IPS-15b (cell line): ENCODE measurements around the gene RBM25.
A peak's percentile ranks its signal among the peaks of the same experiment; 100 is the strongest.

Experiments used
- H3K27me3 ChIP-seq: one replicate; pipeline ENCODE4 v1.6.1; 2013; ENCODE audit warnings: low read length; ENCODE audit not compliant: control insufficient read depth, insufficient read depth
- H3K36me3 ChIP-seq: one replicate; pipeline ENCODE4 v1.6.1; 2013; ENCODE audit warnings: low read length; ENCODE audit not compliant: control insufficient read depth, insufficient read depth
- H3K4me1 ChIP-seq: one replicate; pipeline ENCODE4 v1.6.1; 2013; ENCODE audit warnings: mild to moderate bottlenecking, low read length; ENCODE audit not compliant: control insufficient read depth, insufficient read depth
- H3K4me3 ChIP-seq: one replicate; pipeline ENCODE4 v1.5.1; 2013; ENCODE audit warnings: low read depth, low read length
- H3K9ac ChIP-seq: one replicate; pipeline ENCODE4 v1.6.1; 2013; ENCODE audit warnings: low read depth, mild to moderate bottlenecking, low read length
- H3K9me3 ChIP-seq: one replicate; pipeline ENCODE4 v1.6.1; 2013; ENCODE audit warnings: mild to moderate bottlenecking, low read length; ENCODE audit not compliant: control insufficient read depth, insufficient read depth

Gene RBM25

GRCh38 chr14:73105727-73106126 is 47.4 kb downstream of the RBM25 start:
- Histone ChIP-seq H3K9ac (no peak overlapping the region), H3K9me3 (no peaks in the 10 kb centered on the region), H3K36me3 (peaks cover 28% of the 10 kb centered on the region), H3K27me3 (no peaks in the 10 kb centered on the region), H3K4me1 (no peaks in the 10 kb centered on the region), H3K4me3 (no peak overlapping the region)

GRCh38 chr14:73116079-73116665 is 57.8 kb downstream of the RBM25 start:
- no peaks in the 10 kb centered on the region for H3K27me3 ChIP-seq

GRCh38 chr14:73124180-73124894 is 66.0 kb downstream of the RBM25 start:
- no peaks in the 10 kb centered on the region for H3K27me3 ChIP-seq
- no peaks in the 10 kb centered on the region for H3K9me3 ChIP-seq
- peaks cover 5% of the 10 kb centered on the region for H3K36me3 ChIP-seq
- H3K4me1 ChIP-seq, result peaks cover 32% of the 10 kb centered on the region
- no peak overlapping the region for H3K4me3 ChIP-seq
- H3K9ac ChIP-seq, result no peak overlapping the region

More at GRCh38 chr14:73116079-73116665, 57.8 kb downstream of the RBM25 start:
- Histone ChIP-seq H3K4me3 (no peak overlapping the region), H3K9me3 (no peaks in the 10 kb centered on the region), H3K36me3 (peaks cover 25% of the 10 kb centered on the region), H3K9ac (no peak overlapping the region), H3K4me1 (no peaks in the 10 kb centered on the region)

GRCh38 chr14:73125169-73125588 is 66.8 kb downstream of the RBM25 start:
- no peaks in the 10 kb centered on the region for H3K27me3 ChIP-seq
- H3K9ac ChIP-seq, result no peak overlapping the region
- peak overlapping the region; percentile 1 for H3K4me3 ChIP-seq
- H3K4me1 ChIP-seq, result peaks cover 32% of the 10 kb centered on the region
- H3K36me3 ChIP-seq, result peaks cover 5% of the 10 kb centered on the region
- no peaks in the 10 kb centered on the region for H3K9me3 ChIP-seq

GRCh38 chr14:73125746-73126145 is 67.4 kb downstream of the RBM25 start:
- no peaks in the 10 kb centered on the region for H3K27me3 ChIP-seq
- no peak overlapping the region for H3K4me3 ChIP-seq
- H3K4me1 ChIP-seq, result peaks cover 32% of the 10 kb centered on the region
- H3K36me3 ChIP-seq, result no peaks in the 10 kb centered on the region
- no peak overlapping the region for H3K9ac ChIP-seq
- H3K9me3 ChIP-seq, result no peaks in the 10 kb centered on the region

- no peaks in the 10 kb centered on the region for H3K4me1 ChIP-seq
- no peaks in the 10 kb centered on the region for H3K9me3 ChIP-seq
- H3K27me3 ChIP-seq, result no peaks in the 10 kb centered on the region
- no peak overlapping the region for H3K4me3 ChIP-seq
- H3K9ac ChIP-seq, result no peak overlapping the region
- H3K36me3 ChIP-seq, result no peaks in the 10 kb centered on the region
Observed at GRCh38 chr14:73133795-73134194, 75.5 kb downstream of the RBM25 start.

GRCh38 chr14:73136085-73136386 is 77.7 kb downstream of the RBM25 start:
- Histone ChIP-seq H3K4me1 (no peaks in the 10 kb centered on the region), H3K9ac (no peak overlapping the region), H3K27me3 (no peaks in the 10 kb centered on the region), H3K36me3 (no peaks in the 10 kb centered on the region), H3K4me3 (peak overlapping the region; percentile 80), H3K9me3 (no peaks in the 10 kb centered on the region)

GRCh38 chr14:73136387-73137225 is 78.3 kb downstream of the RBM25 start, which contains the start of gene PSEN1:
Gene PSEN1 (plus strand): TSS chr14:73136507. CDS start chr14:73148020, 11,513 bp downstream.
- Histone ChIP-seq H3K4me3 (peak within 1 kb of the TSS; percentile 80), H3K9me3 (no peaks in the 10 kb centered on the region), H3K36me3 (no peaks in the 10 kb centered on the region), H3K27me3 (no peaks in the 10 kb centered on the region), H3K9ac (peak within 1 kb of the TSS; percentile 80), H3K4me1 (no peaks in the 10 kb centered on the region)

GRCh38 chr14:73140811-73141323 is 82.5 kb downstream of the RBM25 start:
- H3K9me3 ChIP-seq, result no peaks in the 10 kb centered on the region
- no peak overlapping the region for H3K4me3 ChIP-seq
- no peak overlapping the region for H3K9ac ChIP-seq
- H3K36me3 ChIP-seq, result no peaks in the 10 kb centered on the region
- H3K4me1 ChIP-seq, result peaks cover 3% of the 10 kb centered on the region
- no peaks in the 10 kb centered on the region for H3K27me3 ChIP-seq

- Histone ChIP-seq H3K9me3 (no peaks in the 10 kb centered on the region), H3K9ac (no peak overlapping the region), H3K4me1 (peaks cover 3% of the 10 kb centered on the region), H3K27me3 (no peaks in the 10 kb centered on the region), H3K4me3 (no peak overlapping the region), H3K36me3 (no peaks in the 10 kb centered on the region)
Observed at GRCh38 chr14:73142216-73142615, 83.9 kb downstream of the RBM25 start.

GRCh38 chr14:73143003-73143402 is 84.7 kb downstream of the RBM25 start:
- peaks cover 3% of the 10 kb centered on the region for H3K4me1 ChIP-seq
- H3K4me3 ChIP-seq, result no peak overlapping the region
- H3K9ac ChIP-seq, result no peak overlapping the region
- H3K27me3 ChIP-seq, result no peaks in the 10 kb centered on the region
- peaks cover 2% of the 10 kb centered on the region for H3K36me3 ChIP-seq
- H3K9me3 ChIP-seq, result no peaks in the 10 kb centered on the region
